ENCODE results near the gene RPL35A. TPM values are rescaled to one million over a fixed set of nuclear protein-coding genes. Genes with fewer than 3 reads are reported as not detected.

RPL35A gene
- total and polyA plus RNA-seq, 2 experiments from 2014 or later = 1,070 to 2,096 TPM

- Histone ChIP-seq H3K36me3 (ENCODE audit: insufficient read depth) (no peaks in the 10 kb centered on the region), H3K27me3 (ENCODE audit: insufficient read depth) (no peaks in the 10 kb centered on the region), H4K20me1 (replicated peaks; ENCODE audit: insufficient read depth) (no peaks in the 10 kb centered on the region), H3K27ac (ENCODE audit: low read depth) (no peak overlapping the region), H3K4me1 (ENCODE audit: insufficient read depth) (peaks cover 5% of the 10 kb centered on the region), H3K4me2 (no peak overlapping the region), H3K4me3 (no peak overlapping the region), H3K79me2 (replicated peaks; ENCODE audit: insufficient read depth) (no peaks in the 10 kb centered on the region), H3K9me2 (ENCODE audit: insufficient read depth) (no peaks in the 10 kb centered on the region), H2AFZ (no peak overlapping the region), H3F3A (replicated peaks; ENCODE audit: low read depth) (no peaks in the 10 kb centered on the region)
- TF ChIP-seq JUNB (IDR thresholded peaks at IDR 0.05; ENCODE audit: unreplicated experiment) (no peak), POLR2AphosphoS5 (IDR thresholded peaks at IDR 0.05; ENCODE audit: low read depth) (no peak), CREB1 (CRISPR knock-in tag; IDR thresholded peaks at IDR 0.05; ENCODE audit: low read depth) (no peak), ZNF331 (CRISPR knock-in tag; IDR thresholded peaks at IDR 0.05; ENCODE audit: low read depth) (no peak), ZNF114 (CRISPR knock-in tag; IDR thresholded peaks at IDR 0.05) (no peak), ETS1 (IDR thresholded peaks at IDR 0.05) (no peak), STAT1 (IDR thresholded peaks at IDR 0.05; ENCODE audit: unreplicated experiment) (no peak), EZH2 (IDR thresholded peaks at IDR 0.05; ENCODE audit: low read depth, unreplicated experiment) (no peak), ZNF462 (CRISPR knock-in tag; IDR thresholded peaks at IDR 0.05) (no peak), CTCF (conservative IDR thresholded peaks at IDR 0.05; ENCODE audit: low read depth in 2 of 2) (no peak)
- TF ChIP-seq, protein P1, sequence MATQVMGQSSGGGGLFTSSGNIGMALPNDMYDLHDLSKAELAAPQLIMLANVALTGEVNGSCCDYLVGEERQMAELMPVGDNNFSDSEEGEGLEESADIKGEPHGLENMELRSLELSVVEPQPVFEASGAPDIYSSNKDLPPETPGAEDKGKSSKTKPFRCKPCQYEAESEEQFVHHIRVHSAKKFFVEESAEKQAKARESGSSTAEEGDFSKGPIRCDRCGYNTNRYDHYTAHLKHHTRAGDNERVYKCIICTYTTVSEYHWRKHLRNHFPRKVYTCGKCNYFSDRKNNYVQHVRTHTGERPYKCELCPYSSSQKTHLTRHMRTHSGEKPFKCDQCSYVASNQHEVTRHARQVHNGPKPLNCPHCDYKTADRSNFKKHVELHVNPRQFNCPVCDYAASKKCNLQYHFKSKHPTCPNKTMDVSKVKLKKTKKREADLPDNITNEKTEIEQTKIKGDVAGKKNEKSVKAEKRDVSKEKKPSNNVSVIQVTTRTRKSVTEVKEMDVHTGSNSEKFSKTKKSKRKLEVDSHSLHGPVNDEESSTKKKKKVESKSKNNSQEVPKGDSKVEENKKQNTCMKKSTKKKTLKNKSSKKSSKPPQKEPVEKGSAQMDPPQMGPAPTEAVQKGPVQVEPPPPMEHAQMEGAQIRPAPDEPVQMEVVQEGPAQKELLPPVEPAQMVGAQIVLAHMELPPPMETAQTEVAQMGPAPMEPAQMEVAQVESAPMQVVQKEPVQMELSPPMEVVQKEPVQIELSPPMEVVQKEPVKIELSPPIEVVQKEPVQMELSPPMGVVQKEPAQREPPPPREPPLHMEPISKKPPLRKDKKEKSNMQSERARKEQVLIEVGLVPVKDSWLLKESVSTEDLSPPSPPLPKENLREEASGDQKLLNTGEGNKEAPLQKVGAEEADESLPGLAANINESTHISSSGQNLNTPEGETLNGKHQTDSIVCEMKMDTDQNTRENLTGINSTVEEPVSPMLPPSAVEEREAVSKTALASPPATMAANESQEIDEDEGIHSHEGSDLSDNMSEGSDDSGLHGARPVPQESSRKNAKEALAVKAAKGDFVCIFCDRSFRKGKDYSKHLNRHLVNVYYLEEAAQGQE (IDR thresholded peaks at IDR 0.05; ENCODE audit: unreplicated experiment) = no peak
- no peak for DNase-seq (ENCODE audit: low spot score)
- Mint-ChIP-seq H3K36me3 (ENCODE audit: low read depth) (no peaks in the 10 kb centered on the region), H3K27ac (no peak overlapping the region), H3K27me3 (ENCODE audit: insufficient read depth, low read depth, poor library complexity) (no peaks in the 10 kb centered on the region), H3K4me3 (no peak overlapping the region), H3K4me1 (peaks cover 8% of the 10 kb centered on the region), H3K9me3 (no peaks in the 10 kb centered on the region)
- no peak for ATAC-seq
Observed at GRCh38 chr3:197989651-197990050, 39.7 kb downstream of the RPL35A start.

Measured in GM23338 (cell line).